Stomach (tissue), 9 donors: ENCODE data around the gene SIGLEC9. TPM values are rescaled to one million over a fixed set of nuclear protein-coding genes. Genes with fewer than 3 reads are reported as not detected.

Experiments used
- DNase-seq, 2 donors: peaks; one replicate each; pipeline versions ENCODE4 v3.0.0 to v3.0.0-alpha.2; 2013 to 2019
- H3K27ac ChIP-seq, 5 donors: fragments of 200-600 bp in 4 of 5; sonication (generic) in 4 of 5; one replicate each; pipeline ENCODE4 v1.5.1; 2013 to 2019; ENCODE audit warnings: mild to moderate bottlenecking in 1 of 5, moderate library complexity in 1 of 5
- H3K27me3 ChIP-seq, 3 donors: fragments of 200-600 bp; sonication (generic); one replicate each; pipeline ENCODE4 v1.5.1; 2017 to 2019; ENCODE audit warnings: mixed run types in 1 of 3
- H3K36me3 ChIP-seq, 4 donors: fragments of 200-600 bp; sonication (generic); 1 replicate in 3 of 4; 2 replicates in 1 of 4; pipeline ENCODE4 v1.5.1; 2016 to 2019
- H3K4me1 ChIP-seq, 4 donors: fragments of 200-600 bp; sonication (generic); one replicate each; pipeline ENCODE4 v1.5.1; 2016 to 2019
- H3K4me3 ChIP-seq, 4 donors: fragments of 200-600 bp; sonication (generic) in 3 of 4; one replicate each; pipeline ENCODE4 v1.5.1; 2016 to 2019; ENCODE audit warnings: mild to moderate bottlenecking in 1 of 4
- H3K9me3 ChIP-seq, 4 donors: fragments of 200-600 bp; sonication (generic); one replicate each; pipeline ENCODE4 v1.5.1; 2016 to 2019
- CTCF ChIP-seq, 7 experiments: fragments of 450-650 bp in 4 of 7; fragments of 200-600 bp in 3 of 7; sonication (generic) in 3 of 7; IDR thresholded peaks; one replicate each; pipeline ENCODE4 v1.5.1; 2016 to 2019; ENCODE audit warnings: antibody characterized with exemption in 7 of 7, control low read depth in 2 of 7, mild to moderate bottlenecking in 1 of 7
- EP300 ChIP-seq: sonication (generic); formaldehyde crosslinking; IDR thresholded peaks from one replicate; pipeline ENCODE4 v1.6.1; 2017; ENCODE audit warnings: antibody characterized with exemption
- POLR2A ChIP-seq, 4 donors: fragments of 450-650 bp; IDR thresholded peaks; one replicate each; pipeline ENCODE4 v1.6.1; 2016; ENCODE audit warnings: antibody characterized with exemption in 4 of 4, control low read depth in 2 of 4, mild to moderate bottlenecking in 1 of 4, moderate library complexity in 1 of 4
- POLR2AphosphoS5 ChIP-seq, 3 donors: sonication (generic); formaldehyde crosslinking; IDR thresholded peaks; one replicate each; pipeline ENCODE4 v1.6.1; 2016; ENCODE audit warnings: antibody characterized with exemption in 3 of 3
- WGBS, 5 donors: extraction: QIAGEN DNeasy Blood & Tissue Kit in 3 of 5; methylation state at CpG; one replicate each; pipeline versions ENCODE4 v1.1.5 to v1.1.7; 2013 to 2018; 5-methylcytosine and 5-hydroxymethylcytosine counted together
- intact Hi-C: fragments of 100-400 bp; cut with DNase I; formaldehyde crosslinking; loops from one replicate; pipeline ENCODE4 v1.15.1; 2023; ENCODE audit warnings: low total_unique reads
- polyA plus RNA-seq, 3 donors: library from polyadenylated mRNA; stranded (reverse); fragments of 200-250 nt; gene quantifications; one replicate each; pipeline ENCODE4 v1.2.3, GENCODE V29; 2013
- total RNA-seq, 5 donors: library from RNA; depleted of rRNA; stranded (reverse); fragments of >200 nt; gene quantifications; one replicate each; pipeline versions ENCODE4 v1.1.0 to v1.2.3, GENCODE V29; 2014 to 2016
- donor health status: healthy with polysubstance abuse.
- donor health status: Bipolar disorder and iron deficiency.
- donor health status: healthy.

The SIGLEC9 gene
- total and polyA plus RNA-seq, 8 donors = 0.61 to 13.9 (median 1.2) TPM; not detected in 1

GRCh38 chr19:51150627-51151026, 25.9 kb downstream of the SIGLEC9 start:
- intact Hi-C loops = no loop called here

GRCh38 chr19:51156710-51157109, 32.0 kb downstream of the SIGLEC9 start:
- Histone ChIP-seq H3K27ac (no peak overlapping the region), H3K4me3 (no peak overlapping the region), H3K36me3 (no peaks in the 10 kb centered on the region), H3K27me3 (peaks cover 0 to 34% (median 0%) of the 10 kb centered on the region in 3 donors), H3K9me3 (peaks cover 0 to 4% (median 2%) of the 10 kb centered on the region in 4 donors), H3K4me1 (no peaks in the 10 kb centered on the region)
- 18 to 32% (median 27%) methylated on average over 2 of the region's 2 CpGs for WGBS, 5 donors
- TF ChIP-seq POLR2A (IDR thresholded peaks at IDR 0.05) (no peak), POLR2AphosphoS5 (IDR thresholded peaks at IDR 0.05) (no peak)
- no peak for DNase-seq
- intact Hi-C loops = no loop called here

More at GRCh38 chr19:51150627-51151026, 25.9 kb downstream of the SIGLEC9 start:
- no peaks in the 10 kb centered on the region for H3K4me1 ChIP-seq
- TF ChIP-seq EP300 = no peak
- no peak for TF ChIP-seq CTCF (IDR thresholded peaks at IDR 0.05)
- no peak for TF ChIP-seq POLR2A (IDR thresholded peaks at IDR 0.05)
- no peak for TF ChIP-seq POLR2AphosphoS5 (IDR thresholded peaks at IDR 0.05)
- 70 to 77% (median 76%) methylated on average over 3 of the region's 3 CpGs for WGBS, 5 donors
- no peaks in the 10 kb centered on the region for H3K36me3 ChIP-seq
- H3K27me3 ChIP-seq = peaks cover 0 to 30% (median 0%) of the 10 kb centered on the region in 3 donors
- H3K9me3 ChIP-seq = peaks cover 0 to 10% (median 4%) of the 10 kb centered on the region in 4 donors
- H3K4me3 ChIP-seq = no peak overlapping the region
- no peak for DNase-seq
- H3K27ac ChIP-seq = no peak overlapping the region

- no peaks in the 10 kb centered on the region for H3K36me3 ChIP-seq
- WGBS, 5 donors = 23 to 34% (median 32%) methylated on average over 2 of the region's 2 CpGs
- H3K9me3 ChIP-seq = no peaks in the 10 kb centered on the region
- DNase-seq = no peak
- no peaks in the 10 kb centered on the region for H3K4me1 ChIP-seq
- intact Hi-C loops = no loop called here
- TF ChIP-seq POLR2A (IDR thresholded peaks at IDR 0.05) = no peak
- no peak for TF ChIP-seq POLR2AphosphoS5 (IDR thresholded peaks at IDR 0.05)
- no peak for TF ChIP-seq CTCF (IDR thresholded peaks at IDR 0.05)
- no peak for TF ChIP-seq EP300
- peaks cover 0 to 33% (median 0%) of the 10 kb centered on the region in 3 donors for H3K27me3 ChIP-seq
- no peak overlapping the region for H3K27ac ChIP-seq
- no peak overlapping the region for H3K4me3 ChIP-seq
Observed at GRCh38 chr19:51157265-51157664, 32.6 kb downstream of the SIGLEC9 start.

GRCh38 chr19:51158474-51159129, 33.9 kb downstream of the SIGLEC9 start:
- Histone ChIP-seq H3K36me3 (no peaks in the 10 kb centered on the region), H3K4me1 (no peaks in the 10 kb centered on the region), H3K4me3 (no peak overlapping the region), H3K27ac (no peak overlapping the region), H3K27me3 (peaks cover 0 to 27% (median 0%) of the 10 kb centered on the region in 3 donors), H3K9me3 (no peaks in the 10 kb centered on the region)
- peak in 5 of 7 experiments; percentile 14 to 56 (median 24) for TF ChIP-seq CTCF (IDR thresholded peaks at IDR 0.05)
- TF ChIP-seq POLR2AphosphoS5 (IDR thresholded peaks at IDR 0.05) = no peak
- intact Hi-C loops = no loop called here
- WGBS, 5 donors = 30 to 42% (median 36%) methylated on average over 7 of the region's 7 CpGs
- peak; percentile 55 to 60 for DNase-seq

- H3K9me3 ChIP-seq = no peaks in the 10 kb centered on the region
- no peak for TF ChIP-seq POLR2AphosphoS5 (IDR thresholded peaks at IDR 0.05)
- DNase-seq = no peak
- H3K27ac ChIP-seq = no peak overlapping the region
- H3K36me3 ChIP-seq = no peaks in the 10 kb centered on the region
- no peak overlapping the region for H3K4me3 ChIP-seq
- 79 to 86% (median 83%) methylated on average over 4 of the region's 4 CpGs for WGBS, 5 donors
- peaks cover 0 to 19% (median 0%) of the 10 kb centered on the region in 3 donors for H3K27me3 ChIP-seq
- intact Hi-C loops = no loop called here
- H3K4me1 ChIP-seq = no peaks in the 10 kb centered on the region
Observed at GRCh38 chr19:51159656-51160055, 35.0 kb downstream of the SIGLEC9 start.
